Activated naive CD4-positive, alpha-beta T cell treated with anti-CD3 and anti-CD28 coated beads, Interleukin-2, amount 50 U/mL, for 72 hours (primary cell): ENCODE results near the gene LRRC23. TPM values are rescaled to one million over a fixed set of nuclear protein-coding genes. Genes with fewer than 3 reads are reported as not detected.
"Not testable (repeated sequence)": the region's sequence is repeated elsewhere in the genome, so short reads cannot be mapped to it uniquely, and the experiment has no call there.

Source experiments
- ATAC-seq, 2 donors: fragments of 150-1000 bp; cut with Tn5 transposase; 2 replicates each; pipeline ENCODE4 v1.10.0; 2021; ENCODE audit warnings: mild to moderate bottlenecking in 2 of 2, moderate library complexity in 2 of 2
- DNase-seq, 2 donors: peaks; one replicate each; pipeline ENCODE4 v3.0.0; 2021 to 2022; ENCODE audit warnings: low spot score in 2 of 2
- H3K27ac Mint-ChIP-seq, 2 donors: one replicate each; pipeline ENCODE4 v1.8.0; 2022; ENCODE audit warnings: mild to moderate bottlenecking in 2 of 2, mixed read lengths in 2 of 2
- H3K36me3 Mint-ChIP-seq, 2 donors: one replicate each; pipeline ENCODE4 v1.8.0; 2022; ENCODE audit warnings: mixed read lengths in 2 of 2
- H3K9me3 Mint-ChIP-seq, 2 donors: one replicate each; pipeline ENCODE4 v1.8.0; 2022; ENCODE audit warnings: mixed read lengths in 2 of 2
- total RNA-seq, 2 donors: library from RNA; stranded (reverse); gene quantifications; one replicate each; pipeline ENCODE4 v1.2.3, GENCODE V29; 2022

The LRRC23 gene
- total RNA-seq, 2 donors from 2014 or later: 4.0 to 10.7 TPM

DNA sequence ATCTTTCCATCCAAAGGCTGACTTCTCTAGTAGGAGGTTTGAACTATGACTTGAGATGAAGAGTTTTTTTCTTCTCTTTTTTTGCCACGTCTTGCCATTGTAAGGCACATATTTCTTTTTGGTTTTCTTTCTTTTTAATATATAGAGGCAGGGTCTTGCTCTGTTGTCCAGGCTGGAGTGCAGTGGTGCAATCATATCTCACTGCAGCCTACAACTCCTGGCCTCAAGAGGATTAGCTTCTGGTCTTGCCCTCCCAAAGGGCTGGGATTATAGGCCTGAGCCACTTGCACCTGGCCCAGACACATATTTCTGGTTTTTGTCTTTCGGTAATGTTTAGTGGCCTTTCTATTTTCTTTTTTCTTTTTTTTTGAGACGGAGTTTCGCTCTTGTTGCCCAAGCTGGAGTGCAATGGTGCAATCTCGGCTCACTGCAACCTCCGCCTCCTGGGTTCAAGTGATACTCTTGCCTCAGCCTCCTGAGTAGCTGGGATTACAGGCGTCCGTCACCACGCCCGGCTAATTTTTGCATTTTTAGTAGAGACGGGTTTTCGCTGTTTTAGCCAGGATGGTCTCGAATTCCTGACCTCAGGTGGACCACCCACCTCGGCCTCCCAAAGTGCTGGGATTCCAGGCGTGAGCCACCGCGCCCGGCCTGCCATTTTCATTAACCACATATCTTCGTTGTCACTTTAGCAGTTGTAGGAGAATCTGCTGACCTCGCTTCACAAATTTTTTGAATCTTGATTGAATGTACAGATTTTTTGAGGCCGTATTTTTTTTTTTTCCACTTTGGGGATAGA, 14.6 kb upstream of the LRRC23 start:
- not testable (repeated sequence) for H3K36me3 Mint-ChIP-seq, DNase-seq, ATAC-seq, H3K9me3 Mint-ChIP-seq
- H3K27ac Mint-ChIP-seq: peak overlapping the region; percentile 74 to 90

DNA sequence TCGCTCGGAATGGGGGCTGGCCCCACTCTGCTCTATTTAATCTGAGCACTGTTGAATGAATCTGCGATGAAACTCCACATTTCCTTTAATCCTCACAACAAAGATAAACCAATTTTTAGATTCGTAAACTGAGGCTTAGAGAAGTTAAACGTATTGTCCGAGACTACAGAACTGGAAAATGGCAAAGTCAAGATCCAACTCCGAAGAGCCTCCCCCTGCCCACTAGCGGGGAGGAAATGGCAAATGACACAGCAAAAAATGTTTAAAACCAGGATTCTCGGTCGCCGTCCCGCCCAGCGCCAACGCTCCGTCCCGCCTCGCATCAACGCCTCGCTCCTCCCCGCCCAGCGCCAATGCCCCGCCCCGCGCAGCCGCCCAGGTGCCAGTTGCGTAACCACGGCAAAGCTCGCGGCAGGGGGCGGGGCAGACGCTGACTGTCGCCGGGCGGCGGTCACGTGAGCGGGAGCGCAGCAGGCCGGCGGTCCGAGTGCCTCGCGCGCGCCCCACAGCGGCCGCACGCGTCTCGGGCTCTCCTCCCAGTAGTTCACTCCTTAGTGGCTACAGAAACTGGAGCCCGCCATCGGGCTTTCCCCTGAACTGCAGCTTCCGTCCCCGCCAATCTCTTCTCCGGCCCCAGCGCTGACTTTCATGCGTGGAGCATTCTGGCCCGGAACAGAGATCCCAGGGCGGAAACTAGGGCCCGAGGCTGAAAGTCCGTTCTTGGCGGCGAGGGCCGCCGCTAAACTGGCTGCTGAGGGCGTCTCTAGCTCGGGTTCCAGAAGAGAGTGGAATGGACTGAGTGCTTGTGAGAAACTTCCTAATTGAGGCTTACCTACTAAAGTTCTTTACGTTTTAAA, 13.6 kb upstream of the LRRC23 start:
- no peaks in the 10 kb centered on the region for H3K36me3 Mint-ChIP-seq
- no peaks in the 10 kb centered on the region for H3K9me3 Mint-ChIP-seq
- ATAC-seq (peak; percentile 95 to 96), DNase-seq (peak; percentile 99)
- peak overlapping the region; percentile 89 to 90 for H3K27ac Mint-ChIP-seq

GRCh38 chr12:6891646-6892001, 13.0 kb upstream of the LRRC23 start:
- peak in 1 of 2 donors; percentile 10 for DNase-seq

GRCh38 chr12:6892683-6893082, 11.9 kb upstream of the LRRC23 start:
- not testable (repeated sequence) for ATAC-seq, DNase-seq, H3K9me3 Mint-ChIP-seq, H3K36me3 Mint-ChIP-seq
- peak overlapping the region in 1 of 2 donors; percentile 90 for H3K27ac Mint-ChIP-seq

More at GRCh38 chr12:6891646-6892001, 13.0 kb upstream of the LRRC23 start:
- peak overlapping the region; percentile 89 to 90 for H3K27ac Mint-ChIP-seq
- no peaks in the 10 kb centered on the region for H3K36me3 Mint-ChIP-seq
- peak; percentile 3 to 47 for ATAC-seq
- H3K9me3 Mint-ChIP-seq: no peaks in the 10 kb centered on the region

- Mint-ChIP-seq H3K36me3 (no peaks in the 10 kb centered on the region), H3K9me3 (no peaks in the 10 kb centered on the region), H3K27ac (no peak overlapping the region)
- DNase-seq (no peak), ATAC-seq (no peak)
Observed at GRCh38 chr12:6894321-6894720, 10.3 kb upstream of the LRRC23 start.

DNA sequence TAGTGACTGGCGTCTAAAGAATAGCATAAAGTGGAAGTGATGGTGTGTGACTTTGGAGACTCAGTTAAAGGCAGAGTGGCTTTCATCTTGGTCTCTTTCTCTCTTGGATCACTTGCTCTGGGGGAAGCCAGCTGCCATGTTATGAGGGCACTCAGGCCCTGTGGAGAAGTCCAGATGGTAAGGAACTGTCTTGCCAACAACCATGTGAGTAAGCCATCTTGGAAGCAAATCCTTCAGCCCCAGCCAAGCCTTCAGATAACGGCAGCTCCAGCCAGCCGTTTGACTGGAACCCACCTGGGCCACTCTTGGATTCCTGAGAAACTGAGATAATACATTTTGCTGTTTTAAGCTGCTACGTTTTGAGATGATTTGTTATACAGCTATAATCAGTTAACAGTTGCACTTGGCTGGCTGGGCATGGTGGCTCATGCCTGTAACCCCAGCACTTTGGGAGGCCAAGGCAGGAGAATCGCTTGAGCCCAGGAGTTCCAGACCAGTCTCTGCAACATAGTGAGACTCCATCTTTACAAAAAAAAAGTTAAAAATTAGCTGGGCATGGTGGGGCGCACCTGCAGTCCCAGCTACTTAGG, 7.7 kb upstream of the LRRC23 start:
- Mint-ChIP-seq H3K36me3 (no peaks in the 10 kb centered on the region), H3K9me3 (no peaks in the 10 kb centered on the region), H3K27ac (no peak overlapping the region)
- ATAC-seq (no peak), DNase-seq (no peak)

DNA sequence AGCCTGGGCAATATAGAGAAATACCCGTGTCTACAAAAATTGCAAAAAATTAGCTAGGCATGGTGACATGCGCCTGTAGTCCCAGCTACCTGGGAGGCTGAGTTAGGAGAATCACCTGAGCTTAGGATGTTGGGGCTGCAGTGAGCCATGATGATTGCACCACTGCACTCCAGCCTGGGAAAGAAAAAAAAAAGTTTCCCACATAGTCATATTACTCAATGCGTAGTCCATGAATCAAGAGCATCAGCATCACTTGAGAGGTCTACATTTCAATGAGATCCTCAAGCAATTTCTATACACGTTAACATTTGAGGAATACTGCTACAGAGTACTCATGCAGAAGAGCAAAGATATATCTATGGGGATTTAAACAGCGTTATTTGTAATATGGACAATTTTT, 5.2 kb upstream of the LRRC23 start:
- DNase-seq (no peak), ATAC-seq (no peak)
- no peak overlapping the region for H3K27ac Mint-ChIP-seq
- H3K36me3 Mint-ChIP-seq: no peaks in the 10 kb centered on the region
- H3K9me3 Mint-ChIP-seq: no peaks in the 10 kb centered on the region

- no peak for ATAC-seq
- Mint-ChIP-seq H3K9me3 (no peaks in the 10 kb centered on the region), H3K36me3 (no peaks in the 10 kb centered on the region), H3K27ac (no peak overlapping the region)
- DNase-seq: no peak
Observed at GRCh38 chr12:6899837-6900519, 4.6 kb upstream of the LRRC23 start.

GRCh38 chr12:6902448-6902847, 2.2 kb upstream of the LRRC23 start:
- DNase-seq: no peak
- H3K36me3 Mint-ChIP-seq: no peaks in the 10 kb centered on the region
- no peak for ATAC-seq
- no peaks in the 10 kb centered on the region for H3K9me3 Mint-ChIP-seq
- H3K27ac Mint-ChIP-seq: no peak overlapping the region

GRCh38 chr12:6903722-6904121, 900 bp upstream of the LRRC23 start:
- Mint-ChIP-seq H3K36me3 (no peaks in the 10 kb centered on the region), H3K27ac (no peak overlapping the region), H3K9me3 (no peaks in the 10 kb centered on the region)
- no peak for ATAC-seq
- no peak for DNase-seq

DNA sequence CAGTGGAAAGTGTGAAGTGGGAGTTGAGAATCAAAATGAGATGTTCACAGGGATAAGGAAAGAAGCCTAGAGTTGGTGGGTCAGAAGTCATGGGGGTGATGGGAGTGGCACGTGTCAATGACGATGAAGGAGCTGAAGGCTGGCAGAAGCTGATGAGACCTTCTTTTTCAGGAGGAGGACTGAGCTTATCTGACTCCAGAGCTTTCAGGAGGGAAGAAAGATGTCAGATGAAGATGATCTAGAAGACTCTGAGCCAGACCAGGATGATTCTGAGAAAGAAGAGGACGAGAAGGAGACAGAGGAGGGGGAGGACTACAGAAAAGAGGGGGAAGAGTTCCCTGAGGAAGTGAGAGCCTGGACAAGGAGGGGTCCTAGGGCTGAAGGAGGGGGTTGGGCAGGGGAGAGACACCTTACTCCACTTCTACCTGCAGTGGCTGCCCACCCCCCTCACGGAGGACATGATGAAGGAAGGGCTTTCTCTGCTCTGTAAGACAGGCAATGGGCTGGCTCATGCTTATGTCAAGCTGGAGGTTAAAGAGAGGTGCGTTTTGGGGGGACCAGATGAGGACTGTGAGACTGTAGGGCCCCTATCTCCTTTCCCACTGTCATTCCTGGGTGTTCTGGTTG, 905 bp downstream of the LRRC23 start:
- H3K27ac Mint-ChIP-seq: no peak overlapping the region
- H3K36me3 Mint-ChIP-seq: no peaks in the 10 kb centered on the region

DNA sequence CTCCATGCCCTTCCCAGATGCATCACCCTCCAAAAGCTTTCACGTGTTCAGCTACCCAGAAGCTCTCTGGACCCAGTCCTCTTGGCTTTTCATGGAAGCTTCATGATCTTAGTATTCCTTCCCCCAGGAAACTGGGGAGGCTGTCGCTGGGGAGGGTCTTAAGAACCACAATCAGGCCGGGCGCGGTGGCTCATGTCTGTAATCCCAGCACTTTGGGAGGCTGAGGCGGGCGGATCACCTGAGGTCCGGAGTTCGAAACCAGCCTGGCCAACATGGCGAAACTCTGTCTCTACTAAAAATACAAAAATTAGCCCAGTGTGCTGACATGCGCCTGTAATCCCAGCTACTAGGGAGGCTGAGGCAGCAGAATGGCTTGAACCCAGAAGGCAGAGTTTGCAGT, 3.5 kb downstream of the LRRC23 start:
- DNase-seq, H3K9me3 Mint-ChIP-seq, ATAC-seq, H3K36me3 Mint-ChIP-seq, H3K27ac Mint-ChIP-seq: not testable (repeated sequence)

More for the DNA sequence above, 905 bp downstream of the LRRC23 start:
- H3K9me3 Mint-ChIP-seq: no peaks in the 10 kb centered on the region
- ATAC-seq: no peak
- DNase-seq: no peak

- DNase-seq (no peak), ATAC-seq (peak in 1 of 2 donors; percentile 40)
- no peaks in the 10 kb centered on the region for H3K36me3 Mint-ChIP-seq
- H3K9me3 Mint-ChIP-seq: no peaks in the 10 kb centered on the region
- no peak overlapping the region for H3K27ac Mint-ChIP-seq
Observed at GRCh38 chr12:6909421-6910145, 5.0 kb downstream of the LRRC23 start.

DNA sequence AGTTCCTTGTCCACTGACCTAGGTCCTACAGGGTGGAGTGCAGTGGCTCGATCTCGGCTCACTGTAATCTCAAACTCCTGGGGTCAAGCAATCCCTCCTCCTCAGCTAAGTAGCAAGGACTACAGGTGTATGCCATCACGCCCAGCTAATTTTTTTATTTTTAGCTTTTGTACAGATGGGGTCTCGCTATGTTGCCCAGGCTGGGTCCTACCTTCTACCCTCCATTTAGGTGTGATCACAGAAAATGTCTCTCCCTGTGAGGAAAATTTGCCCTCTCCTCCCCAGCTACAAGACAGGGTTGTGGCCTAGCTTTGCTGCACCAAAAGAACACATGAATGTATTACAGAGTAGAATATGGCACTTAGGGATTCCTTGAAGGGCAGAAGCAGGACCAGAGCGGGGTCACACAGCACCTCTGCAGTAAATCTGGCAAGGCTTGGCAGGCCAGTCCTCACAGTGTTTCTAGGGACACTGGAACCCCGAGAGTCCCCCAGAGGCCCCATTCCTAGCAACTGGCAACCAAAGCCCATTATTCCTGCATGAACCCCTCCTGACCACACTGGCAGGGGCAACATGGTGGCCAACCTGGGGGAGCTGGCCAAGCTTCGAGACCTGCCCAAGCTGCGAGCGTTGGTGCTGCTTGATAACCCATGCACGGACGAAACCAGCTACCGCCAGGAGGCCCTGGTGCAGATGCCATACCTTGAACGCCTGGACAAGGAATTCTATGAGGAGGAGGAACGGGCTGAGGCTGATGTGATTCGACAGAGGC, 7.7 kb downstream of the LRRC23 start:
- ATAC-seq (no peak), DNase-seq (no peak)
- H3K27ac Mint-ChIP-seq: peak overlapping the region in 1 of 2 donors; percentile 73
- H3K36me3 Mint-ChIP-seq: peaks cover 6 to 26% of the 10 kb centered on the region in 2 donors
- no peaks in the 10 kb centered on the region for H3K9me3 Mint-ChIP-seq
